K562 (cell line): Measurements from ENCODE around the gene ENOSF1. TPM values are rescaled to one million over a fixed set of nuclear protein-coding genes. Genes with fewer than 3 reads are reported as not detected.

Experiments used
- ARID4B ChIP-seq: sonication (generic); formaldehyde crosslinking; IDR thresholded peaks from 2 replicates; pipeline ENCODE4 v1.8.0; 2022; ENCODE audit warnings: mild to moderate bottlenecking, missing genetic modification reagents
- BRF2 ChIP-seq: IDR thresholded peaks from 3 replicates; pipeline ENCODE4 v1.6.1; 2011; ENCODE audit warnings: borderline replicate concordance, mild to moderate bottlenecking; ENCODE audit not compliant: insufficient read length, insufficient read depth
- CHD7 ChIP-seq: fragments of 200-600 bp; sonication (generic); IDR thresholded peaks from one replicate; pipeline ENCODE4 v1.6.1; 2012; ENCODE audit warnings: mild to moderate bottlenecking, low read depth, low read length, inconsistent platforms
- FOXO4 ChIP-seq: fragments of 450-650 bp; formaldehyde crosslinking; IDR thresholded peaks from 2 replicates; pipeline ENCODE4 v1.4.0; 2020; ENCODE audit warnings: mild to moderate bottlenecking, moderate library complexity
- GABPB1 ChIP-seq: sonication (generic); formaldehyde crosslinking; IDR thresholded peaks from 2 replicates; pipeline ENCODE4 v1.8.0; 2022; ENCODE audit warnings: mild to moderate bottlenecking, missing genetic modification reagents
- RAD51 ChIP-seq: fragments of 450-650 bp; IDR thresholded peaks from 2 replicates; pipeline ENCODE4 v1.7.1; 2016; ENCODE audit warnings: low read depth, mild to moderate bottlenecking, borderline replicate concordance
- RBM14 ChIP-seq: fragments of 200-400 bp; formaldehyde crosslinking; IDR thresholded peaks from 2 replicates; pipeline ENCODE4 v1.6.1; 2018; ENCODE audit warnings: low read depth, mild to moderate bottlenecking, low read length, moderate library complexity, borderline replicate concordance; ENCODE audit not compliant: insufficient read depth
- ZBTB17 ChIP-seq: fragments of 450-650 bp; formaldehyde crosslinking; IDR thresholded peaks from 2 replicates; pipeline ENCODE4 v1.4.0; 2020; ENCODE audit warnings: mild to moderate bottlenecking
- ZNF766 ChIP-seq: fragments of 200-800 bp; sonication (Bioruptor generic); conservative IDR thresholded peaks from 2 replicates; pipeline ENCODE4 v1.6.1; 2016; ENCODE audit warnings: missing genetic modification characterization, missing compliant biosample characterization
- polyA plus RNA-seq, 8 experiments: library from polyadenylated mRNA; depleted of rRNA in 4 of 8; stranded (reverse) in 5 of 8; unstranded in 3 of 8; fragments of >200 nt; fragmentation: Nextera tagmentation in 2 of 8; fragmentation: Illumina TruSeq in 1 of 8; extraction: Ambion mirVana in 2 of 8; extraction: Trizol in 1 of 8; gene quantifications; 2 replicates each; pipeline versions ENCODE4 v1.2.1 to v1.2.3, GENCODE V29; 2011 to 2014; ENCODE audit warnings: inconsistent platforms in 1 of 8, missing spikeins in 1 of 8
- total RNA-seq, 7 experiments: library from RNA; depleted of rRNA in 6 of 7; stranded (reverse); fragments of >200 nt in 6 of 7; fragmentation: Illumina TruSeq in 2 of 7; extraction: Trizol in 2 of 7; gene quantifications; 2 replicates each; pipeline versions ENCODE4 v1.2.1 to v1.2.3, GENCODE V29; 2011 to 2021; ENCODE audit warnings: low replicate concordance in 1 of 7

The ENOSF1 gene
- total and polyA plus RNA-seq, 9 of the 15 experiments (the other 6 are each of a cell fraction or from before 2014, with no cell fraction given) = 15.5 to 66.4 (median 46.5) TPM

GRCh38 chr18:677951-678381 is 34.5 kb downstream of the ENOSF1 start (continued):
- TF ChIP-seq CHD7 (no peak), ZBTB17 (no peak), GABPB1 (CRISPR knock-in tag) (no peak), ARID4B (CRISPR knock-in tag) (no peak), BRF2 (no peak), RBM14 (no peak), RAD51 (no peak), ZNF766 (CRISPR knock-in tag) (no peak), FOXO4 (CRISPR knock-in tag) (no peak)
